K562 (cell line): ENCODE measurements around the gene U2AF1L4. TPM values are rescaled to one million over a fixed set of nuclear protein-coding genes. Genes with fewer than 3 reads are reported as not detected.

Experiments used
- CEBPG ChIP-seq, 3 experiments: fragments of 200-800 bp in 1 of 3; sonication (Bioruptor generic) in 1 of 3; sonication (generic) in 1 of 3; formaldehyde crosslinking in 1 of 3; IDR thresholded peaks in 2 of 3; conservative IDR thresholded peaks in 1 of 3; 2 replicates each; pipeline versions ENCODE4 v1.6.1 to v1.8.0; 2016 to 2022; ENCODE audit warnings: missing compliant biosample characterization in 2 of 3, missing genetic modification characterization in 2 of 3, mild to moderate bottlenecking in 1 of 3, missing genetic modification reagents in 1 of 3
- CREM ChIP-seq: IDR thresholded peaks from 2 replicates; pipeline ENCODE4 v1.6.1; 2014; ENCODE audit warnings: antibody characterized with exemption, low read depth
- CTBP1 ChIP-seq: fragments of 450-650 bp; IDR thresholded peaks from 2 replicates; pipeline ENCODE4 v1.6.1; 2016; ENCODE audit warnings: borderline replicate concordance
- ELF1 ChIP-seq: fragments of 200-800 bp; sonication (Bioruptor generic); IDR thresholded peaks from 2 replicates; pipeline ENCODE4 v1.6.1; 2016; ENCODE audit warnings: missing genetic modification characterization, missing compliant biosample characterization
- KDM2B ChIP-seq: fragments of 250-450 bp; sonication (Bioruptor Pico); IDR thresholded peaks from 2 replicates; pipeline ENCODE4 v1.8.0; 2021; ENCODE audit warnings: mild to moderate bottlenecking, moderate library complexity
- LCOR ChIP-seq: sonication (generic); formaldehyde crosslinking; IDR thresholded peaks from 2 replicates; pipeline ENCODE4 v1.8.0; 2022; ENCODE audit warnings: mild to moderate bottlenecking, missing genetic modification reagents
- MECOM ChIP-seq: fragments of 250-450 bp; sonication (Bioruptor Pico); IDR thresholded peaks from 2 replicates; pipeline ENCODE4 v1.8.0; 2022; ENCODE audit warnings: inconsistent platforms
- MIER1 ChIP-seq: fragments of 450-650 bp; IDR thresholded peaks from 2 replicates; pipeline ENCODE4 v1.6.1; 2016; ENCODE audit warnings: antibody characterized with exemption, mild to moderate bottlenecking, low read depth
- TBP ChIP-seq: optimal IDR thresholded peaks from 2 replicates; pipeline ENCODE3; 2011; ENCODE audit warnings: low read depth, low read length, improper control_type of control experiment
- ZNF507 ChIP-seq: conservative IDR thresholded peaks from 2 replicates; pipeline ENCODE4 v1.6.1; 2017; ENCODE audit warnings: missing genetic modification characterization, missing compliant biosample characterization
- ZNF586 ChIP-seq: fragments of 450-650 bp; formaldehyde crosslinking; conservative IDR thresholded peaks from 2 replicates; pipeline ENCODE4 v1.4.0; 2020; ENCODE audit warnings: mild to moderate bottlenecking, moderate library complexity
- ZNF780A ChIP-seq: fragments of 250-450 bp; sonication (Bioruptor Pico); IDR thresholded peaks from 2 replicates; pipeline ENCODE4 v1.5.0; 2021; ENCODE audit warnings: mild to moderate bottlenecking
- ZSCAN32 ChIP-seq: fragments of 450-650 bp; formaldehyde crosslinking; IDR thresholded peaks from 2 replicates; pipeline ENCODE4 v1.4.0; 2020; ENCODE audit warnings: mild to moderate bottlenecking, moderate library complexity
- polyA plus RNA-seq, 8 experiments: library from polyadenylated mRNA; depleted of rRNA in 4 of 8; stranded (reverse) in 5 of 8; unstranded in 3 of 8; fragments of >200 nt; fragmentation: Nextera tagmentation in 2 of 8; fragmentation: Illumina TruSeq in 1 of 8; extraction: Ambion mirVana in 2 of 8; extraction: Trizol in 1 of 8; gene quantifications; 2 replicates each; pipeline versions ENCODE4 v1.2.1 to v1.2.3, GENCODE V29; 2011 to 2014; ENCODE audit warnings: inconsistent platforms in 1 of 8, missing spikeins in 1 of 8
- total RNA-seq, 7 experiments: library from RNA; depleted of rRNA in 6 of 7; stranded (reverse); fragments of >200 nt in 6 of 7; fragmentation: Illumina TruSeq in 2 of 7; extraction: Trizol in 2 of 7; gene quantifications; 2 replicates each; pipeline versions ENCODE4 v1.2.1 to v1.2.3, GENCODE V29; 2011 to 2021; ENCODE audit warnings: low replicate concordance in 1 of 7
- TF ChIP-seq, protein P1 (sequence below): fragments of 450-650 bp; formaldehyde crosslinking; IDR thresholded peaks from 2 replicates; pipeline ENCODE4 v1.4.0; 2020; ENCODE audit warnings: mild to moderate bottlenecking, moderate library complexity
- TF ChIP-seq, protein P2 (sequence below): sonication (generic); IDR thresholded peaks from 2 replicates; pipeline ENCODE4 v1.6.1; 2016
- TF ChIP-seq, protein P3 (sequence below): fragments of 450-650 bp; IDR thresholded peaks from 2 replicates; pipeline ENCODE4 v1.6.1; 2018; ENCODE audit not compliant: partially characterized antibody
- TF ChIP-seq, protein P4 (sequence below): fragments of 250-450 bp; sonication (Bioruptor Pico); IDR thresholded peaks from 2 replicates; pipeline ENCODE4 v1.4.0; 2020; ENCODE audit warnings: mild to moderate bottlenecking, moderate library complexity

Gene U2AF1L4
- total and polyA plus RNA-seq, 9 of the 15 experiments (the other 6 are each of a cell fraction or from before 2014, with no cell fraction given): 8.4 to 19.5 (median 12.6) TPM

DNA sequence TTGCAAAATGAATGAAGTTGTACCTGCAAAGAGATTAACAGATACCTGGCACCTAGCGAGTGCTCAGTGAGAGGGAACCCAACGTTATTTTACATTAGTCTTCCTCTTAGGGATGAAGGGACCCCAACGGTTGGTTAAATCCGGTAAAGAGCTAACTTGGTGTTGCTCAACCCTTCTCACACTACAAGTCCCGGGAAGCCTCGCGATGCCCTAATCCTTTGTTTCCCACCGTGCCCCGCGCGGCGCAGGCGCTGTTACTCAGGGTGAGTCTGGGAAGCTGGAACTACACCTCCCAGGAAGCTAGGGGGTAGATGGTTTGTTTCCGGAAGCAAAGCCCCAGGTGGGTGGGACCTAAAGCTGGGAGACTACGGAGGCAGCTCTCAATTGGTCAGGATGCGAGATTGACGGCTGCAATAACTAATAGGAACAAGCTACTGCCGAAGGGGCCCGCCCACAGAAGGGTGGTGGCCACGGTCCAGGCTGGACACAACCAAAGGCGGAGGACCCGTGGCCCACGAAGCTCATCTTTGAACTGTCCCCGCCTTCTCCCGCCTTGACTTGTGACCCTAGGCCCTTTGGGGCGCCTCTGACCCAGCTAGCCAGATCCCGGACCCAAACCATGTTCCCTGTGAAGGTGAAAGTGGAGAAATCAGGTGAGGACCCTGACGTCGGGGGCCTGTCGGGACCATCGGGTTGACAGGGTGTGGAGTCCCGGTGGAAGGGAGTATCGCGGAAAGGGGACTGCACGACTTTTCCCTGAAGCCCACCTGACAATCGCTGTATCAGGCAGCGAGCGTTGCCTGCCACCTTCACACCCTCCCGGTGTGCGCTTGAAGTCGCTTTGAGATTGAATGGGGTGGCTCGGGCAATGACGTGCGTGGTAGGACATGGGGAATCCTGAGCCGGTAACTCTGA lies 3.1 kb upstream of the U2AF1L4 start, which contains the start of gene LIN37 (continued):
- TF ChIP-seq, protein P1, sequence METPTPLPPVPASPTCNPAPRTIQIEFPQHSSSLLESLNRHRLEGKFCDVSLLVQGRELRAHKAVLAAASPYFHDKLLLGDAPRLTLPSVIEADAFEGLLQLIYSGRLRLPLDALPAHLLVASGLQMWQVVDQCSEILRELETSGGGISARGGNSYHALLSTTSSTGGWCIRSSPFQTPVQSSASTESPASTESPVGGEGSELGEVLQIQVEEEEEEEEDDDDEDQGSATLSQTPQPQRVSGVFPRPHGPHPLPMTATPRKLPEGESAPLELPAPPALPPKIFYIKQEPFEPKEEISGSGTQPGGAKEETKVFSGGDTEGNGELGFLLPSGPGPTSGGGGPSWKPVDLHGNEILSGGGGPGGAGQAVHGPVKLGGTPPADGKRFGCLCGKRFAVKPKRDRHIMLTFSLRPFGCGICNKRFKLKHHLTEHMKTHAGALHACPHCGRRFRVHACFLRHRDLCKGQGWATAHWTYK: no peak; the same call in 1 of the 2 replicates
- peak; percentile 95 for TF ChIP-seq CEBPG (CRISPR knock-in tag; IDR thresholded peaks at IDR 0.05)
- TF ChIP-seq CEBPG (tag; conservative IDR thresholded peaks at IDR 0.05 in 1 of 2, IDR thresholded peaks at IDR 0.05 in 1 of 2): peak; percentile 96
- peak; percentile 62 for TF ChIP-seq TBP
- no peak for TF ChIP-seq MECOM (CRISPR knock-in tag)
- TF ChIP-seq ZNF586 (CRISPR knock-in tag): no peak
- no peak for TF ChIP-seq ZSCAN32
- TF ChIP-seq, protein P2, sequence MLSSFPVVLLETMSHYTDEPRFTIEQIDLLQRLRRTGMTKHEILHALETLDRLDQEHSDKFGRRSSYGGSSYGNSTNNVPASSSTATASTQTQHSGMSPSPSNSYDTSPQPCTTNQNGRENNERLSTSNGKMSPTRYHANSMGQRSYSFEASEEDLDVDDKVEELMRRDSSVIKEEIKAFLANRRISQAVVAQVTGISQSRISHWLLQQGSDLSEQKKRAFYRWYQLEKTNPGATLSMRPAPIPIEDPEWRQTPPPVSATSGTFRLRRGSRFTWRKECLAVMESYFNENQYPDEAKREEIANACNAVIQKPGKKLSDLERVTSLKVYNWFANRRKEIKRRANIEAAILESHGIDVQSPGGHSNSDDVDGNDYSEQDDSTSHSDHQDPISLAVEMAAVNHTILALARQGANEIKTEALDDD: peak; percentile 87
- no peak for TF ChIP-seq KDM2B
- TF ChIP-seq, protein P3, sequence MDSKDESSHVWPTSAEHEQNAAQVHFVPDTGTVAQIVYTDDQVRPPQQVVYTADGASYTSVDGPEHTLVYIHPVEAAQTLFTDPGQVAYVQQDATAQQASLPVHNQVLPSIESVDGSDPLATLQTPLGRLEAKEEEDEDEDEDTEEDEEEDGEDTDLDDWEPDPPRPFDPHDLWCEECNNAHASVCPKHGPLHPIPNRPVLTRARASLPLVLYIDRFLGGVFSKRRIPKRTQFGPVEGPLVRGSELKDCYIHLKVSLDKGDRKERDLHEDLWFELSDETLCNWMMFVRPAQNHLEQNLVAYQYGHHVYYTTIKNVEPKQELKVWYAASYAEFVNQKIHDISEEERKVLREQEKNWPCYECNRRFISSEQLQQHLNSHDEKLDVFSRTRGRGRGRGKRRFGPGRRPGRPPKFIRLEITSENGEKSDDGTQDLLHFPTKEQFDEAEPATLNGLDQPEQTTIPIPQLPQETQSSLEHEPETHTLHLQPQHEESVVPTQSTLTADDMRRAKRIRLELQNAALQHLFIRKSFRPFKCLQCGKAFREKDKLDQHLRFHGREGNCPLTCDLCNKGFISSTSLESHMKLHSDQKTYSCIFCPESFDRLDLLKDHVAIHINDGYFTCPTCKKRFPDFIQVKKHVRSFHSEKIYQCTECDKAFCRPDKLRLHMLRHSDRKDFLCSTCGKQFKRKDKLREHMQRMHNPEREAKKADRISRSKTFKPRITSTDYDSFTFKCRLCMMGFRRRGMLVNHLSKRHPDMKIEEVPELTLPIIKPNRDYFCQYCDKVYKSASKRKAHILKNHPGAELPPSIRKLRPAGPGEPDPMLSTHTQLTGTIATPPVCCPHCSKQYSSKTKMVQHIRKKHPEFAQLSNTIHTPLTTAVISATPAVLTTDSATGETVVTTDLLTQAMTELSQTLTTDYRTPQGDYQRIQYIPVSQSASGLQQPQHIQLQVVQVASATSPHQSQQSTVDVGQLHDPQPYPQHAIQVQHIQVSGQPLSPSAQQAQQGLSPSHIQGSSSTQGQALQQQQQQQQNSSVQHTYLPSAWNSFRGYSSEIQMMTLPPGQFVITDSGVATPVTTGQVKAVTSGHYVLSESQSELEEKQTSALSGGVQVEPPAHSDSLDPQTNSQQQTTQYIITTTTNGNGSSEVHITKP: peak; percentile 84
- TF ChIP-seq ZNF780A: no peak
- peak; percentile 89 for TF ChIP-seq CREM
- no peak for TF ChIP-seq LCOR (CRISPR knock-in tag)
- TF ChIP-seq, protein P4, sequence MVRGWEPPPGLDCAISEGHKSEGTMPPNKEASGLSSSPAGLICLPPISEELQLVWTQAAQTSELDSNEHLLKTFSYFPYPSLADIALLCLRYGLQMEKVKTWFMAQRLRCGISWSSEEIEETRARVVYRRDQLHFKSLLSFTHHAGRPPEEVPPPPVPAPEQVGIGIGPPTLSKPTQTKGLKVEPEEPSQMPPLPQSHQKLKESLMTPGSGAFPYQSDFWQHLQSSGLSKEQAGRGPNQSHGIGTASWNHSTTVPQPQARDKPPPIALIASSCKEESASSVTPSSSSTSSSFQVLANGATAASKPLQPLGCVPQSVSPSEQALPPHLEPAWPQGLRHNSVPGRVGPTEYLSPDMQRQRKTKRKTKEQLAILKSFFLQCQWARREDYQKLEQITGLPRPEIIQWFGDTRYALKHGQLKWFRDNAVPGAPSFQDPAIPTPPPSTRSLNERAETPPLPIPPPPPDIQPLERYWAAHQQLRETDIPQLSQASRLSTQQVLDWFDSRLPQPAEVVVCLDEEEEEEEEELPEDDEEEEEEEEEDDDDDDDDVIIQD (CRISPR knock-in tag): no peak
- TF ChIP-seq ELF1 (tag): peak; percentile 98
- TF ChIP-seq CTBP1: peak; percentile 9; the same call in 1 of the 2 replicates
- TF ChIP-seq MIER1: no peak
- TF ChIP-seq ZNF507 (tag): no peak
